HEK293 (cell line): Measurements from ENCODE around the gene NABP2.

Source experiments
- BCL11A ChIP-seq: fragments of 450-650 bp; formaldehyde crosslinking; IDR thresholded peaks from 2 replicates; pipeline ENCODE4 v1.5.1; 2016; ENCODE audit warnings: low read depth, missing biosample characterization, missing genetic modification characterization
- HIC1 ChIP-seq: fragments of 450-650 bp; formaldehyde crosslinking; IDR thresholded peaks from 2 replicates; pipeline ENCODE4 v1.5.1; 2016; ENCODE audit warnings: missing biosample characterization, missing genetic modification characterization
- INSM2 ChIP-seq: fragments of 450-650 bp; formaldehyde crosslinking; IDR thresholded peaks from 2 replicates; pipeline ENCODE4 v1.5.1; 2016; ENCODE audit warnings: missing biosample characterization, missing genetic modification characterization
- KLF10 ChIP-seq: fragments of 450-650 bp; IDR thresholded peaks from 2 replicates; pipeline ENCODE4 v1.5.1; 2018; ENCODE audit warnings: missing biosample characterization, mild to moderate bottlenecking, missing genetic modification characterization
- KLF16 ChIP-seq: fragments of 450-650 bp; formaldehyde crosslinking; IDR thresholded peaks from 2 replicates; pipeline ENCODE4 v1.5.1; 2017; ENCODE audit warnings: missing biosample characterization, missing genetic modification characterization
- MZF1 ChIP-seq: fragments of 450-650 bp; formaldehyde crosslinking; IDR thresholded peaks from 2 replicates; pipeline ENCODE4 v1.5.1; 2017; ENCODE audit warnings: missing biosample characterization, missing genetic modification characterization, borderline replicate concordance
- SP2 ChIP-seq: fragments of 450-650 bp; formaldehyde crosslinking; IDR thresholded peaks from 2 replicates; pipeline ENCODE4 v1.5.1; 2016; ENCODE audit warnings: missing biosample characterization, missing genetic modification characterization
- SP3 ChIP-seq: fragments of 450-650 bp; formaldehyde crosslinking; IDR thresholded peaks from 2 replicates; pipeline ENCODE4 v1.5.1; 2016; ENCODE audit warnings: missing biosample characterization, missing genetic modification characterization
- TCF7L2 ChIP-seq: IDR thresholded peaks from 2 replicates; pipeline ENCODE4 v1.6.1; 2011; ENCODE audit warnings: low read depth, mild to moderate bottlenecking, inconsistent platforms, low read length, moderate library complexity, borderline replicate concordance
- YY2 ChIP-seq: fragments of 450-650 bp; formaldehyde crosslinking; IDR thresholded peaks from 2 replicates; pipeline ENCODE4 v1.5.1; 2016; ENCODE audit warnings: missing biosample characterization, missing genetic modification characterization
- ZBTB20 ChIP-seq: fragments of 450-650 bp; formaldehyde crosslinking; IDR thresholded peaks from 2 replicates; pipeline ENCODE4 v1.5.1; 2016; ENCODE audit warnings: missing biosample characterization, missing genetic modification characterization
- ZEB2 ChIP-seq: fragments of 450-650 bp; formaldehyde crosslinking; IDR thresholded peaks from 2 replicates; pipeline ENCODE4 v1.5.1; 2016; ENCODE audit warnings: missing biosample characterization, missing genetic modification characterization
- ZNF140 ChIP-seq: fragments of 450-650 bp; formaldehyde crosslinking; IDR thresholded peaks from 2 replicates; pipeline ENCODE4 v1.5.1; 2016; ENCODE audit warnings: missing biosample characterization, missing genetic modification characterization
- ZNF18 ChIP-seq: fragments of 450-650 bp; formaldehyde crosslinking; IDR thresholded peaks from 2 replicates; pipeline ENCODE4 v1.5.1; 2016; ENCODE audit warnings: missing biosample characterization, missing genetic modification characterization
- ZNF211 ChIP-seq: fragments of 450-650 bp; formaldehyde crosslinking; IDR thresholded peaks from 2 replicates; pipeline ENCODE4 v1.5.1; 2016; ENCODE audit warnings: low read depth, missing biosample characterization, missing genetic modification characterization
- ZNF223 ChIP-seq: fragments of 450-650 bp; formaldehyde crosslinking; IDR thresholded peaks from 2 replicates; pipeline ENCODE4 v1.5.1; 2016; ENCODE audit warnings: missing biosample characterization, missing genetic modification characterization
- ZNF266 ChIP-seq: fragments of 450-650 bp; formaldehyde crosslinking; IDR thresholded peaks from 2 replicates; pipeline ENCODE4 v1.5.1; 2016; ENCODE audit warnings: missing biosample characterization, missing genetic modification characterization, low read depth
- ZNF292 ChIP-seq: fragments of 450-650 bp; formaldehyde crosslinking; IDR thresholded peaks from 2 replicates; pipeline ENCODE4 v1.5.1; 2016; ENCODE audit warnings: low read depth, missing biosample characterization, missing genetic modification characterization, borderline replicate concordance
- ZNF423 ChIP-seq: fragments of 450-650 bp; formaldehyde crosslinking; IDR thresholded peaks from 2 replicates; pipeline ENCODE4 v1.5.1; 2016; ENCODE audit warnings: missing biosample characterization, missing genetic modification characterization
- ZNF521 ChIP-seq: fragments of 450-650 bp; formaldehyde crosslinking; IDR thresholded peaks from 2 replicates; pipeline ENCODE4 v1.5.1; 2017; ENCODE audit warnings: missing biosample characterization, mild to moderate bottlenecking, missing genetic modification characterization
- ZNF549 ChIP-seq: fragments of 450-650 bp; IDR thresholded peaks from 2 replicates; pipeline ENCODE4 v1.5.1; 2018; ENCODE audit warnings: missing biosample characterization, missing genetic modification characterization, mild to moderate bottlenecking, inconsistent platforms, moderate library complexity
- ZNF561 ChIP-seq: fragments of 450-650 bp; IDR thresholded peaks from 2 replicates; pipeline ENCODE4 v1.5.1; 2018; ENCODE audit warnings: missing biosample characterization, missing genetic modification characterization, borderline replicate concordance
- ZNF571 ChIP-seq: fragments of 450-650 bp; formaldehyde crosslinking; IDR thresholded peaks from 2 replicates; pipeline ENCODE4 v1.5.0; 2017; ENCODE audit warnings: missing biosample characterization, missing genetic modification characterization
- ZNF580 ChIP-seq: fragments of 450-650 bp; formaldehyde crosslinking; IDR thresholded peaks from 2 replicates; pipeline ENCODE4 v1.5.1; 2016; ENCODE audit warnings: missing biosample characterization, missing genetic modification characterization
- ZNF610 ChIP-seq: fragments of 450-650 bp; formaldehyde crosslinking; IDR thresholded peaks from 2 replicates; pipeline ENCODE4 v1.5.1; 2016; ENCODE audit warnings: missing biosample characterization, missing genetic modification characterization, borderline replicate concordance
- ZNF623 ChIP-seq: fragments of 450-650 bp; formaldehyde crosslinking; IDR thresholded peaks from 2 replicates; pipeline ENCODE4 v1.5.1; 2016; ENCODE audit warnings: missing biosample characterization, missing genetic modification characterization
- ZNF670 ChIP-seq: fragments of 450-650 bp; formaldehyde crosslinking; IDR thresholded peaks from 2 replicates; pipeline ENCODE4 v1.5.1; 2016; ENCODE audit warnings: missing biosample characterization, missing genetic modification characterization, low read depth
- ZNF704 ChIP-seq: fragments of 450-650 bp; formaldehyde crosslinking; IDR thresholded peaks from 2 replicates; pipeline ENCODE4 v1.5.1; 2016; ENCODE audit warnings: missing biosample characterization, missing genetic modification characterization
- ZNF707 ChIP-seq: fragments of 450-650 bp; formaldehyde crosslinking; IDR thresholded peaks from 2 replicates; pipeline ENCODE4 v1.5.1; 2016; ENCODE audit warnings: missing biosample characterization, missing genetic modification characterization
- ZNF747 ChIP-seq: fragments of 450-650 bp; formaldehyde crosslinking; IDR thresholded peaks from 2 replicates; pipeline ENCODE4 v1.5.1; 2016; ENCODE audit warnings: missing biosample characterization, missing genetic modification characterization
- ZNF776 ChIP-seq: fragments of 450-650 bp; formaldehyde crosslinking; IDR thresholded peaks from 2 replicates; pipeline ENCODE4 v1.5.0; 2017; ENCODE audit warnings: missing biosample characterization, missing genetic modification characterization, borderline replicate concordance
- ZSCAN5A ChIP-seq: fragments of 450-650 bp; formaldehyde crosslinking; IDR thresholded peaks from 2 replicates; pipeline ENCODE4 v1.5.1; 2016; ENCODE audit warnings: missing biosample characterization, missing genetic modification characterization

NABP2 gene

GRCh38 chr12:56221232-56221756, 2.8 kb upstream of the NABP2 start (continued):
- TF ChIP-seq ZNF140 (tag by site-specific recombination) (no peak), SP3 (no peak), ZSCAN5A (tag by site-specific recombination) (no peak), ZBTB20 (tag by site-specific recombination) (no peak; the same call in 1 of the 2 replicates), ZNF776 (tag by site-specific recombination) (no peak), ZNF580 (no peak), ZNF223 (tag by site-specific recombination) (no peak), ZNF521 (tag by site-specific recombination) (no peak), ZNF704 (tag by site-specific recombination) (no peak), HIC1 (no peak), KLF10 (tag by site-specific recombination) (0 out of 2 replicates have a peak, but pooled peaks have one; percentile 13), ZNF747 (tag by site-specific recombination) (no peak), ZNF423 (tag by site-specific recombination) (peak; percentile 65; the same call in 1 of the 2 replicates), ZNF610 (tag by site-specific recombination) (no peak), ZNF670 (tag by site-specific recombination) (no peak), ZNF266 (tag by site-specific recombination) (no peak), SP2 (tag by site-specific recombination) (no peak; the same call in none of the 2 replicates), KLF16 (tag by site-specific recombination) (no peak; the same call in 1 of the 2 replicates), ZNF211 (tag by site-specific recombination) (no peak), ZNF707 (tag by site-specific recombination) (no peak), ZNF18 (tag by site-specific recombination) (no peak), ZNF571 (tag by site-specific recombination) (no peak), YY2 (no peak), BCL11A (no peak), INSM2 (tag by site-specific recombination) (0 out of 2 replicates have a peak, but pooled peaks have one; percentile 42), MZF1 (no peak), ZNF561 (no peak), ZNF292 (tag by site-specific recombination) (no peak), ZNF549 (tag by site-specific recombination) (no peak), ZNF623 (tag by site-specific recombination) (no peak), ZEB2 (tag by site-specific recombination) (peak; percentile 48; the same call in 1 of the 2 replicates), TCF7L2 (no peak)
